PFSK-1 (cell line): ENCODE measurements around the gene TMEM31.

Experiments used
- POLR2AphosphoS5 ChIP-seq: IDR thresholded peaks from 2 replicates; pipeline ENCODE4 v1.6.1; 2012; ENCODE audit warnings: low read depth, mild to moderate bottlenecking, control low read depth, low read length, moderate library complexity
- REST ChIP-seq, 2 experiments: IDR thresholded peaks; 2 replicates each; pipeline versions ENCODE4 v1.6.1 to v1.8.0; 2011 to 2012; ENCODE audit warnings: low read depth in 2 of 2, low read length in 2 of 2, control low read depth in 1 of 2, inconsistent platforms in 1 of 2, mild to moderate bottlenecking in 1 of 2, moderate library complexity in 1 of 2; ENCODE audit not compliant: insufficient read depth in 1 of 2
- SIN3A ChIP-seq: IDR thresholded peaks from 2 replicates; pipeline ENCODE4 v1.6.1; 2012; ENCODE audit warnings: mild to moderate bottlenecking, low read length, moderate library complexity, borderline replicate concordance; ENCODE audit not compliant: insufficient read depth

DNA sequence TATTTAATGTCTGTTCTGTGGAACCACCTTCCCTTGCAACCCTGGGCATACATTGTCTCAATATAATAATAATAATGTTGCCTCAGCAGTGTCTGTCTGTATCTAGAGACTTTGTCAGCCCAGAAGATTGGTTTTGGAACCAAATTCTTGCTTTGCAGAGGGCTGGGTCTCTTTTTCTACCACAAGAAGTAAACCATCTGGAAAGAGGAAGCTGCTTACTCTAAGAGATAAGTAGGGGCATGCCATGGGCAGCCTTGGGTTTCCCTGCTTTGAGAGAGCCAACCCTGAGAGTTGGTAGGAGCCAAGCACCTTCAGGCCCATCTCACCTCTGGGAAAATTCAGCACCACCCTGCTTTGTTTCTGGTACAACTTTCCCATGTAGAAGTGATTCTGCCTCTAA lies 27.0 kb downstream of the TMEM31 start:
- TF ChIP-seq POLR2AphosphoS5 (no peak), SIN3A (no peak), REST (IDR thresholded peaks at IDR 0.05; ENCODE audit: insufficient read depth in 1 of 2, low read depth in 2 of 2, low read length in 2 of 2) (no peak)
